GM19455 (cell line): ENCODE results near the gene VAV3.
"Not testable (repeated sequence)": the region's sequence is repeated elsewhere in the genome, so short reads cannot be mapped to it uniquely, and the experiment has no call there.

Source experiments
- ATAC-seq: cut with Tn5 transposase; IDR thresholded peaks from one replicate; pipeline ENCODE4 v1.9.1; 2021; ENCODE audit not compliant: unreplicated experiment

Gene VAV3

DNA sequence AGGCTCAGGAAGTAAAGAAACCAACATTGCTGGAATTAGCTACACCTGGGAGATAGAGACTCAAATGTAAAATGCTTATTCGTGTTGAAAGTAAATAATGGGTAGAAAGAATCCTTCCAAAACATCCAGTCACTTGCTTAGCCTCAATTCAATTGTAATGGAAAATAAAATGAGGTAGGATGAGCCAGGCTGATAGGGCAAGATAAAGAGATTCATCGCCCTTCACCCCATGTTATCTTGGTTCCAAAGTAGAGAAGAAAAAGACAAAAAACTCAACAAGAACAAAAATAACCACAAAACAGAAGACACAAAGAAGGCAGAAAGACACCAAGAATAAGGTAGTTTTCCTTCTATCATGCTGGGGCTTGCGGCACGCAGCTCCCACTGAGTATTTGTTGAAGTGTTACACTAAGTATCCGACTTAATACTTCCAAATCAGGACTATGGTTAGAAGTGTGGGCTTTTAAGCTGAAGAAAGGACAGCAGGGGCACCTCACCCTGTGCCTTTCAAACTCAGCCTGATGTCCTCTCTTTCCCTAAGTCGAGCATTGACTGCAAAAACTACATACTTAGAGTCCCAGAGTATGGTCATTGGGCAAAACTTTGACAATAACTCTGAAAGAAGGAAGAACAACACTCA is 202.1 kb downstream of the VAV3 start:
- ATAC-seq: no peak

DNA sequence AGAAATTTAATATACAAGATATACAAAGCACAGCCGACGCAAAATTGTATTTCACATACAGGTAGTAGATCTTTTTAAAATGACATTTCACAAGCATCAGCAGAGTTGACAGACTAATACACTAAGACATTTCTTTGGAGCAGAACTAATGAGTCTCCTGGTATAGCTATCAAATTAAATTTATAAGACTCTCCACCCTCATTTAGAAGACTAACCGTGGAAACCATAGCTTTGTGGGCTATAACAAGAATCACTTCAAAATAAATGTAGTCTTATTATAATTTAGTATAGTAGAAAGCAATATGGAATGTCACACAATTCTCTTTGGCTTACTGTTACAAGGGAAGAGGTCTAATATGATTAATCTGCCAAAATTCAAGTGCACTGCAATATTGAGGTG is 204.9 kb downstream of the VAV3 start:
- no peak for ATAC-seq

DNA sequence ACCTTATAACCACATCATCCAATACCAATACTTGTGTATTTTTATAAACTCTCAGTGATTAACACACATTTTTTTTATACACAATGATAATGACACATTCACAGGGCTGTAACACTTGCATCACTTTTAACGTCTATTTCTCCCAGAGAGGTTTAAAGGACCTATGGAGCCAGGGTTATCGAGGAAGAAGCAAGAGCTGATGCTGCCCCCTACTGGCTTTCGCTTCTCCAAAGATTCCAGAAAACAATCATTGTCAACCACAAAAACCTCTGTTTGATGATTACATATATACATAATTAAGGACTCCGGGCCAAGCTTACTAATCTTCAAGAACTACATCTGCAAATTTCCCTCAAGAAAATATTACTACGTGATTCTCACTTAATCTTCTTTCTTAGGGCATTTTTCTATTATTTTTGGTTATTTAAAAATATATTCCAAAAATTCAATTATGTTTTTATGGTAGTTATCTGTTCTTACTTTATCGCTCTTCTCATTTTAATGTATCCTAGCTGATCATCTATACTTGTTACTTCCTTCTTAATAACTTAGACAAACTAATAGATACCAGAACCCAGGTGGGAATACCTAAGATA is 214.5 kb downstream of the VAV3 start:
- ATAC-seq: no peak

DNA sequence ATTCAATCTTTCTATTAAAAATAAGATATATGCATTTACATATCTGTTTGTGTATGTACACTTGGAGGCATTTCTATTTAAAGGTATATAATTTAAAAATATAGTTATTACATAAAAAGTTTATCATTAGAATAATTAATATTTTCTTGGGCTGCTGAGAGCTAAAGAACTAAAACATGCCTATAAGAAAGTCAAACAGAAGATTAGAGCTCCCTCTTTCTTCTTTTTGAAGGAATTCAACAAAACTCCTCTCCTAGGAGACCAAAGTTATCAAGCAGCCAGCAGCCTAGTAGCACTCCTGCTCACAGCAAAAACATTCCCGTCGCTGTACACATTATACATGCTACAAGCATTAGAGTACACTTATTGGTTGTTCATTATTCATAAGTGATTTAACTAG is 216.4 kb downstream of the VAV3 start:
- no peak for ATAC-seq

DNA sequence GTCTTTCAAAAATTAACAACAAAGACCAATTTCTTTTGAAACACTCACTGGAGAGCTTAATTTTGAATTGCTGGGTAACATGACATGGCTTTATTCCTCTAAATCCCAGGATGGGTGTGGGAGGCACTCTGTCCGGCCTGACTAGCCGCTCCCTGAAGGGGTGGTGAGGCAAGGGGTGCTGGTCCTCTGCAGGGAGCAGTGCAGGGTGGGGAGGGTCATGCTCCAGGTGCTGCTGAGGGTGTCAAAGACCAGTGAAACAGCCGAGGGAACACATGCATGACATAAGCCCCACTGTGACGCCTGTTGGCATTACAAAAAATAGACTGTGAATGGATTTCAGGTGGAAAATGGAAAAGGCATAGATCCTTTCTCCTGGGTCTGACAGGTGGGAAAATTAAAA is 223.7 kb downstream of the VAV3 start:
- ATAC-seq: no peak

DNA sequence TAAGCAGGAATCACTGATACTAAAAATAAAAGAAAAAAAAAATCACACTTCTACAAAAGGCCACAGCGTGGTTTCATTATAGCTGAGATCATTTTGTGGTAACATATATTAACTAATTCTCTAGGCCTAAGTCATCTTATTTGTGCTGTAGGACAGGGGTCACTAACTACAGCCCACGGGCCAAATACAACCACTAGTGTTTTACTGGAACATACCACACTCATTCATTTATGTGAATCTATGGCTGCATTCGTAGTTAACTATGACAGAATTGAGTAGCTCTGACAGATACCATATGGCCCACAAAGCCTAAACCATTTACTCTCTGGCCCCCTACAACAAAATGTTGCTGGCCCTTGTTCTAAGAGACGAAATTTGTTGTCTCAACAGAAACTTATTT is 224.4 kb downstream of the VAV3 start:
- ATAC-seq: no peak

DNA sequence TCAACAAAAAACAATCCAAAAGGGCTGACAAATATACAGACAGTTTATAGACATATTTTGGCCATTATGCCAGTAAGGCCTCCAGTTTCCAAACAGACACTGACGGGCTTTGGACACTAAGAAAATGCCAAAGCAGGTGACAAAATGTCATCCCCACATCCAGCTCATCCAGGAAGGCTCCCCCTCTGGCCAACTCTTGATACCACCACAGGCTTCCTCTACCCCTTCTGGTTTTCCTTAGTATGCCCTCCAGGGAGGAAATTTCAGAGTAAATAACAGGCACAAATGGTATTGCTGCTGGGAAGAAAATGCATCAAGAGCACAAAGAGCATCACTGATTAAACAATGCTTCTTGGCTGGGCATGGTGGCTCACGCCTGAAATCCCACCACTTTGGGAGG is 225.3 kb downstream of the VAV3 start:
- ATAC-seq: no peak

DNA sequence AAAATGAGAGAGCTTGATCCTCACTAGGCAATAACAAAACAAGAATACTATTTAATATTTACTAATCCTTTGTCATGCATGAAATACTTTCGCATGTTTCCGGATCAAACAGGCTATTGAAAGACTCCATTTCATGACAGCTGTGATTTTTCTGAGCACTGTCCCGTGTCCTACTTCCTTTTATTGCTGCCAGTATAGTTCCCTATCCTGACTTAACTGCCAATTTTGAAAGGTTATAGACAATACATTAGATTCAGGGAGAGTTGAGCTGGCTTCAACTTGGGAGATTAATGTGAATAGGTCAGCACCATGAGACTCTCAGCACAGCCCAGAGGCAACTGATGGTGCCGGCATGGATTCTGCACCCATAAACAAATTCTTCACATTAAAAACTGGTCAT is 225.8 kb downstream of the VAV3 start:
- no peak for ATAC-seq

DNA sequence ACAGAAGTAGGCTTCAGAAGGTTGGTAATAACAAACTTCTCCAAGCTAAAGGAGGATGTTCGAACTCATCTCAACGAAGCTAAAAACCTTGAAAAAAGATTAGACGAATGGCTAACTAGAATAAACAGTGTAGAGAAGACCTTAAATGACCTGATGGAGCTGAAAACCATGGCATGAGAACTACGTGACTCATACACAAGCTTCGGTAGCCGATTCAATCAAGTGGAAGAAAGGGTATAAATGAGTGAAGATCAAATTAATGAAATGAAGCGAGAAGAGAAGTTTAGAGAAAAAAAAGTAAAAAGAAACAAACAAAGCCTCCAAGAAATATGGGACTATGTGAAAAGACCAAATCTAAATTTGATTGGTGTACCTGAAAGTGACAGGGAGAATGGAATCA is 231.6 kb downstream of the VAV3 start:
- ATAC-seq: not testable (repeated sequence)

DNA sequence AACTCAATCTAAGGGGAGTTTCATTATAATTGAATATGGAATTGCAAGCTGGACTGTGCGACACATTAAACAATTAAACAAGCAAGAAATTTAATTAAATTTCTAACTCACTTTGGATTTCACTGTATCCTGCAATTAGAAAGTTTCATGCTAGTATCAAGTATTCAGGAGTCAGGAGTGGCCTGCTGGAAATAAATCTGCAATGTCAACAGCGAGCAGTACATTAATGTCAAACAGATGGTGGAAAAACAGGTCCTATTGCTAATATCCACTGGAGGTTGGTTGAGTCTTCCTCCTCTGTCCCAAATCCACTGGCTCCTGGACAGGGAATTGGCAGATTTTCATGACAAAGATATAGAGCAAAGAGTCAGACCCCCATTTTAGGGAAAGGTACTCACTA is 237.1 kb downstream of the VAV3 start:
- ATAC-seq: no peak

DNA sequence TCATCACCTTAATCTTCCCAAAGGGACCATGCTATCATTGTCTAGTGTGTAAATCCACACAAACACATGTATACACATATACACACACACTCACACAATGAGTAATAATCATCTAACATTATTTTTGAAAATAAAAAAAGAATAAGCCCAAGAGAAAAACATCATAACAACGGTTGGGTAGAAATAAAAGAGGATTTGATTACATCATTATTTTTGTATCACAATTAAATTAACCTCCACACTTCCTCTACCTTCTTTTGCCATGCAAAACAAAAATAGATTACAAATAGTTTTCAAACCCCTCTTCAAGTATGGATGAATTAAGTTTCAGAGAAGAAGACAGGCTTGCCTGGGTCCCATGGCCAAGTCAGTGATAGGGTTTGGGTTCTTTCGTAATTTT is 238.1 kb downstream of the VAV3 start:
- no peak for ATAC-seq

DNA sequence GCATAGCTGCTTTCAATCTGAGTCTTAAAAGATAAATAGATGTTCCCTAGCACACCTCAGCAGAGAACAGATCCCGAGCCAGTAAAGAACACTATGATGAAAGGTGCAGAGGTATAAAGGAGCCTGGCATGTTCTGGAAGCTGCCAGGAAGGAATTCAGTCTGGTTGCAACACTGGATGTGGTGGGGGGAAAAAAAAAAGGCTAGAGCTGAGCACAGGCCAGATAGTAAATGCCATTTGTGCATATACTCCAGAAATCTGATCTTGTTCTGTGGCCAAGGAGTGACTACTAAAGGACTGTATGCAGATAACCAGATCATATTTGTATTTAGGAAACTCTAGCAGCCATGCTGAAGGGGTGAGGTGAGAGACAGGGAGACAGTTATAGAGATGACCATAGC is 240.3 kb downstream of the VAV3 start:
- ATAC-seq: no peak

DNA sequence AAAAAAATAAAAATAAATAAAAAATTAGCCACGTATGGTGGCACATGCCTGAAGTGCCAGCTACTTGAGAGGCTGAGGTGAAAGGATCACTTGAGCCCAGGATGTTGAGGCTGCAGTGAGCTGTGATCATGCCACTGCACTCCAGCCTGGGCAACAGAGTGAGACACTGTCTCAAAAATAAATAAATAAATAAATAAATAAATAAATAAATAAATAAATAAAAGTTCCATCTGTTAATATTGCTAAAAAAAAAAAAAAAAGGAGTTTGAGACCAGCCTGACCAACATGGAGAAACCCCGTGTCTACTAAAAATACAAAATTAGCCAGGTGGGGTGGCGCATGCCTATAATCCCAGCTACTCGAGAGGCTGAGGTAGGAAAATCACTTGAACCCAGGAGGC is 244.8 kb downstream of the VAV3 start:
- not testable (repeated sequence) for ATAC-seq

DNA sequence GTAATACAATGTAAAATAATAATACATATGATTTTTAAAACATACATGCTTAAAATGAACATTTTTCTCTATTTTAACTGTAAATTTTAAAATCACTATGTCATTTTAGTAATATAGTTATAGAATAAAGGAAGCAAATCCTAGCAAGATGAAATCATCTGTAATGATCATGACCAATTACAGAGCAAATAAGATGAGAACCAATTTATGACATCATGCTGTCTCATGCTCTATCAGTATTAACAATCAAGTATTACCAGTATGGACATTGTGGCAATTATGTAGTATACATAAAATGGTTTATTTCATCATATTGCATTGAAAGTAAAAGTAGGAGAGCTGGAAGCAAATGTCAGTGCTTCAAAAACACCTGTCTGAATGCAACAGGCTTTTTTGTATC is 255.0 kb downstream of the VAV3 start:
- ATAC-seq: no peak

DNA sequence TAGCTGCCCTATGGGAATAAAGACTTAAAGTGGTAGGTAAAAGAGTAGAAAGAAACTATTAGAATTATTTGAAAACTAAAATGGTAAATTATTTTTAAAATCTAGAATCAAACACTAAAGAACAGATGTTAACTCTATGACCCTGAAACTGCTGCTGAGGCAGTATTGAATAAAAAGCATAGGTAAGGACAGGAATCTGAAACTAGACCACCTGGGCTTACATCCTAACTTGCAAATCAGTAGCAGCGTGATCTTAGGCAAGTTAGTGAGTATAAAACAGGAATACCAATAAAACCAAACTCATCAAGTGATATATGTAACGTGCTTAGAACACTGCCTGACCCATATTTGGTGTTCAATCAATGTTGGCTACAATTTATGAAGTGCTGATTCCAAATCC is 257.9 kb downstream of the VAV3 start:
- ATAC-seq: no peak

DNA sequence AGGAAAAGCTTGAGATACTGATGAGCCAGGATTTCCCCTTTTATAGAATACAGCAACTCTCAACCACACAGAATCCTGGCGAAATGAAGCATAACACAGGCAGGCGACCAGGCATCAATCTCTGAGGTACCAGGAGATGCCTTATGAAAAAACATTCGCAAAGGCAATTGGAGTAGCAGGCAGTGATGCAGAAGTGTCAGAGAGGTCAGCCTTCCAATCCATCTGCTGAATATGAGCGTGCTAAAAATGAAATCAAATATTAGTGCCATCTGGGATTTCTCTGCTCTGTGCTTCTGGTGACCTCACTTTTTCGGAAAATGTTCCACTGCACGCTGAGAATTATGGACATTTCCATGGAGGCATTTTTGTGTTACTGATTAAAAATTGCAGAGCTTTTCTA is 258.8 kb downstream of the VAV3 start:
- ATAC-seq: no peak

DNA sequence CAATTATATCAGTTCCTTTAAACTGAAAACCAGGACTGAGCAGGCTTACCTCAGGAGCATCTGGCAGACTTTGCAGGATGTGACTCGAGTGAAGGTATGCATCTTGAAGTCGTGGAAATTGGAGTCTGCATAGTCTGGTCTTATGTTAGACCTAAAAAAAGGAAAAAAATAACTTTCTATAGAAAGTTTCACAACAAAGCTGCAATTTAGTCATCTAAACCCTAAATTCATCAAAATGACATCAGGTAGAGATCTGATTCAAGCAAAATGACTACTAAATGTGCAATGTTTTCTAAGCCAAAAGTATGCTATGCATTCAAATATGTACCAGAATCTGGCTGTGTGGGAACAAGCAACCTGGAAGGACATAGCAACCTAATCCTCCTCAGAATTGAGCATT is 260.1 kb downstream of the VAV3 start:
- ATAC-seq: no peak

DNA sequence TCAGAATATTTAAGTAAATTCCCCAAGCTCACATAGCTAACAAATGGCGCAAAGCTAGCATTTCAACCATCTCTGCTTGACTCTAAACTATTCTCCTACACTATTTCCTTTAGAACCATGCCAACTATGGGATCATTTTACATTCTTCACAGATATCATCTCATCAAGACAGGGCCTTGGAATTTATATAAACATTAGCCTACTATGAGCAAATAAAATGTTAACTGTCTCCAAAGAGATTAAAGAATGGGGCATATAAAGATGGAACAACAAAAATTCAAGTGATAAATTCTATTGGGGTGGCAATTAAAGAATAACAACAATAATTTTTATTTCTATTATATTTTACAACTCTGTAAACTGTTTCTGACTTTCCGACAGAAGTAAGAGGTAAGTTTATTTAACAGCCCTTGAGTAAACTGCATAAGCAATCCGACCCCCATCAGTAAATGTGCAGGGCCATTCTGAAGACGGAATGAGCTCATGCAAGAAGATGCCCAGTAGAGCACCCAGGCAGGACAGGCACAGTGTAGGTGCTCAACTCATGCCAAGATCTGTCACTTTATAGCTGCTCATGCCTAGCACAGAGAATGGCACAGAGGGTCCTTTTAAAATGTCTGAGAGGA is 261.9 kb downstream of the VAV3 start:
- no peak for ATAC-seq

DNA sequence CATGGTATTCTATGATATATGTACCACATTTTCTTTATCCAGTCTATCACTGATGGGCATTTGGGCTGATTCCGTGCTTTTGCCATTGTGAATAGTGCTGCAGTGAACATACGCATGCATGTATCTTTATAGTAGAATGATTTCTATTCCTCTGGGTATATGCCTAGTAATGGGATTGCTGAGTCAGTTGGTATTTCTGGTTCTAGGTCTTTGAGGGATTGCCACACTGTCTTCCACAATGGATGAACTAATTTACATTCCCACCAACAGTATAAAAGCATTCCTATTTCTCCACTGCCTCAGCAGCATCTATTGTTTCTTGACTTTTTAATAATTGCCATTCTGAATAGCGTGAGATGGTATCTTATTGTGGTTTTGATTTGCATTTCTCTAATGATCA is 264.3 kb downstream of the VAV3 start:
- ATAC-seq: not testable (repeated sequence)

DNA sequence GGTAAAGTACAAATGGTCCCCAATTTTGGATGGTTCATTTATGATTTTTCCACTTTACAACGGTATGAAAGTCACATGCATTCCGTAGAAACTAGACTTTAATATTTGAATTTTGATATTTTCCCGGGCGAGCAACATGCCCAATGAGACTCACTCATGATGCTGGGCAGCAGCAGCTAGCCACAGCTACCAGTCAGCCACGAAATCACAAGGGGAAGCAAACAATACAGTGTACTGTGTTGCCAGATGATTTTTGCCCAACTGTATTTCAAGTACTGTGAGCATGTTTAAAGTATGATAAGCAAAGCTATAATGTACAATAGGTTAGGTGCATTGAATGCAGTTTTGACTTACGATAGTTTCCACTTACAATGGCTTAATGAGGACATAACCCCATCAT is 266.8 kb downstream of the VAV3 start:
- no peak for ATAC-seq

DNA sequence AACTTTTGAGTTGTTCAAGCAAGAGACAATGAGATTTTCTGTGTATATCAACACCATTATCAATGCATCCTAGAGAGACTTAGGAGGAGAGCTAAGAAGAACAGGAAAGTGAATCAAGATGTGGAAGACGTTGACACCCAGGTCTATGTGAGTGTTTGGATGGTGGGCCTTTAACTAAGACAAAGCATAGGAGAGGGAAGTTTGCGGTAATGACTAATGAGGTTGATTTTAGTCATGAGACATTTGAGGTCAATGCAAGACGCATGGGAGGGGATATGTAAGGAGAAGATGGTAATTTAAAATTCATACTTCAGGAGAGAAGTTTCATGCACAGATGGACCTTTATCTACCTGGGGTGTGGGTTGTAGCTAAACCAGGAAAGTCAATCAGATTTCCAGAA is 269.6 kb downstream of the VAV3 start:
- ATAC-seq: no peak

DNA sequence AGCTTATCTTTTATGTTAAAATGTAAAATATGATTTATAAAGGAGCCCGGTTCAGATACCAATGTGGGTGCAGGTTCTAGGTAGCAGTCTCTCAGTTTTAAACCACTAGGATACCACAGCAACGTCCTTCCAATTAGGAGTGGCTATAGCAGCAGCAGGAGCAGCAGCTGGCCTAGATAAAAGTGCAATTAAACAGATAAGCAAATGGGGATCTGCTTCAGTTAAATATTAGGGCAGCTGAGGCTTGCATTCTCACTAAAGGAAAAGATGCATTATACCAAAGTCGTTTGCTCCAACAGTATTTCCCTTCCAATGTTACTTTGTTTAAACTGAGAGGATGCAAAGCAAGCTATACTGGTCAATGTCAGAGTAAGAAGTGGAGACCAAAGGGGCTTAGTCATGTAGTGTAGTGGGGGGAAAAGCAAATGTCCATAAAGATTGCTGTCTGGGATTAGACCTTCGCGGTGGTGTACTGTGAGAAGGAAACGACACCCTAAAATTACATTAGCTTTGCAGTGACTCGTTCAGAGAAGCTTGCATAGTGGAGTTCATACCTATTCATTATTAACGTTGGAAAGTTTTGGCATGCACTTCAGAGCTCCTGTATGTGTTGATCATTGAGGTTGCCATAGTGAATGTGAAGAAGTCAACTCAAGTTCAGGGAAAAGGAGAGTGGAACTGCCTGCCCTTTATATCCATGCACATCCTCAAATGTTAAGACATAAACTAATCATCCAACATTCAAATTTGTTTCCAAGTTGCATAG is 272.2 kb downstream of the VAV3 start:
- ATAC-seq: no peak
